WTC11 (cell line): ENCODE data around the gene LRRTM3. TPM values are rescaled to one million over a fixed set of nuclear protein-coding genes. Genes with fewer than 3 reads are reported as not detected.

Experiments used
- ATAC-seq: fragments of 200-7000 bp; cut with Tn5 transposase; 2 replicates; pipeline ENCODE4 v1.10.0; 2021; ENCODE audit warnings: mild to moderate bottlenecking, moderate library complexity
- CTCF ChIA-PET: fragments of 300-600 bp; sonication (Branson Sonifier 250); formaldehyde crosslinking; loops from one replicate; lab custom pipeline; 2021; ENCODE audit warnings: antibody characterized with exemption; lab: Charles Lee
- POLR2A ChIA-PET: fragments of 350-600 bp; sonication (Branson Sonifier 250); formaldehyde crosslinking; loops from one replicate; lab custom pipeline; 2021; ENCODE audit warnings: antibody characterized with exemption; lab: Charles Lee
- DNase-seq: peaks from one replicate; pipeline ENCODE4 v3.0.0; 2021; ENCODE audit warnings: low spot score
- H3K27ac Mint-ChIP-seq: 2 replicates; pipeline ENCODE4 v1.8.0; 2021; ENCODE audit warnings: mixed read lengths
- H3K27me3 Mint-ChIP-seq: 2 replicates; pipeline ENCODE4 v1.8.0; 2021; ENCODE audit warnings: low read depth, mild to moderate bottlenecking, moderate library complexity, mixed read lengths
- H3K36me3 Mint-ChIP-seq: 2 replicates; pipeline ENCODE4 v1.8.0; 2021; ENCODE audit warnings: mixed read lengths
- H3K4me1 Mint-ChIP-seq: 2 replicates; pipeline ENCODE4 v1.8.0; 2022; ENCODE audit warnings: mixed read lengths
- H3K4me3 Mint-ChIP-seq: 2 replicates; pipeline ENCODE4 v1.8.0; 2021; ENCODE audit warnings: mild to moderate bottlenecking, moderate library complexity, mixed read lengths
- H3K9me3 Mint-ChIP-seq: 2 replicates; pipeline ENCODE4 v1.8.0; 2021; ENCODE audit warnings: mixed read lengths
- ATF1 ChIP-seq: sonication (generic); formaldehyde crosslinking; IDR thresholded peaks from 2 replicates; pipeline ENCODE4 v1.8.1; 2023; ENCODE audit warnings: mild to moderate bottlenecking, moderate library complexity, missing genetic modification reagents
- CBFB ChIP-seq: sonication (generic); formaldehyde crosslinking; IDR thresholded peaks from 2 replicates; pipeline ENCODE4 v1.8.1; 2022; ENCODE audit warnings: mild to moderate bottlenecking, low read depth, missing genetic modification reagents
- ELF4 ChIP-seq: sonication (generic); formaldehyde crosslinking; IDR thresholded peaks from 2 replicates; pipeline ENCODE4 v1.8.1; 2022; ENCODE audit warnings: low read depth, mild to moderate bottlenecking, moderate library complexity, missing genetic modification reagents
- EMX1 ChIP-seq: fragments of 250-450 bp; sonication (Bioruptor Pico); IDR thresholded peaks from 2 replicates; pipeline ENCODE4 v1.8.0; 2021; ENCODE audit warnings: mild to moderate bottlenecking
- FOXK1 ChIP-seq: sonication (generic); formaldehyde crosslinking; IDR thresholded peaks from 2 replicates; pipeline ENCODE4 v1.8.0; 2022; ENCODE audit warnings: mild to moderate bottlenecking, moderate library complexity, missing genetic modification reagents
- GRHL2 ChIP-seq: fragments of 250-450 bp; sonication (Bioruptor Pico); IDR thresholded peaks from 2 replicates; pipeline ENCODE4 v1.8.0; 2022; ENCODE audit warnings: mild to moderate bottlenecking, moderate library complexity; ENCODE audit not compliant: insufficient replicate concordance, severe bottlenecking
- GTF2I ChIP-seq: fragments of 250-450 bp; sonication (Bioruptor Pico); conservative IDR thresholded peaks from 2 replicates; pipeline ENCODE4 v1.4.0; 2021; ENCODE audit warnings: mild to moderate bottlenecking
- KAT7 ChIP-seq: sonication (generic); formaldehyde crosslinking; IDR thresholded peaks from 2 replicates; pipeline ENCODE4 v1.8.1; 2023; ENCODE audit warnings: missing genetic modification reagents, mild to moderate bottlenecking, borderline replicate concordance
- NFE2L1 ChIP-seq: sonication (generic); formaldehyde crosslinking; IDR thresholded peaks from 2 replicates; pipeline ENCODE4 v1.8.1; 2023; ENCODE audit warnings: missing genetic modification reagents
- NFYB ChIP-seq: sonication (generic); formaldehyde crosslinking; conservative IDR thresholded peaks from 2 replicates; pipeline ENCODE4 v1.8.0; 2022; ENCODE audit warnings: low read depth, missing genetic modification reagents
- ZNF138 ChIP-seq: sonication (generic); formaldehyde crosslinking; conservative IDR thresholded peaks from 2 replicates; pipeline ENCODE4 v1.8.1; 2022; ENCODE audit warnings: mild to moderate bottlenecking, moderate library complexity, missing genetic modification reagents
- ZNF263 ChIP-seq: sonication (generic); formaldehyde crosslinking; IDR thresholded peaks from 2 replicates; pipeline ENCODE4 v1.8.1; 2022; ENCODE audit warnings: low read depth, mild to moderate bottlenecking, moderate library complexity, missing genetic modification reagents
- ZNF396 ChIP-seq: fragments of 250-450 bp; sonication (Bioruptor Pico); IDR thresholded peaks from 2 replicates; pipeline ENCODE4 v1.8.0; 2021; ENCODE audit warnings: mild to moderate bottlenecking, moderate library complexity, borderline replicate concordance
- total RNA-seq: library from RNA; stranded (reverse); gene quantifications from 3 replicates; pipeline ENCODE4 v1.2.3, GENCODE V29; 2021
- TF ChIP-seq, protein P1 (sequence below): sonication (generic); formaldehyde crosslinking; IDR thresholded peaks from 2 replicates; pipeline ENCODE4 v1.8.1; 2022; ENCODE audit warnings: low read depth, missing genetic modification reagents, borderline replicate concordance
- TF ChIP-seq, protein P2 (sequence below): sonication (generic); formaldehyde crosslinking; IDR thresholded peaks from 2 replicates; pipeline ENCODE4 v1.8.0; 2023; ENCODE audit warnings: mild to moderate bottlenecking, missing genetic modification reagents
- TF ChIP-seq, protein P3 (sequence below): sonication (generic); formaldehyde crosslinking; IDR thresholded peaks from 2 replicates; pipeline ENCODE4 v1.8.0; 2023; ENCODE audit warnings: missing genetic modification reagents
- TF ChIP-seq, protein P4 (sequence below): fragments of 250-450 bp; sonication (Bioruptor Pico); IDR thresholded peaks from 2 replicates; pipeline ENCODE4 v1.9.0; 2021; ENCODE audit warnings: mild to moderate bottlenecking
- TF ChIP-seq, protein P5 (sequence below): sonication (generic); formaldehyde crosslinking; IDR thresholded peaks from 2 replicates; pipeline ENCODE4 v1.8.0; 2023; ENCODE audit warnings: missing genetic modification reagents, mild to moderate bottlenecking, borderline replicate concordance
- TF ChIP-seq, protein P6 (sequence below): sonication (generic); formaldehyde crosslinking; IDR thresholded peaks from 2 replicates; pipeline ENCODE4 v1.8.0; 2022; ENCODE audit warnings: mild to moderate bottlenecking, missing genetic modification reagents
- TF ChIP-seq, protein P7 (sequence below): sonication (generic); formaldehyde crosslinking; conservative IDR thresholded peaks from 2 replicates; pipeline ENCODE4 v1.8.1; 2023; ENCODE audit warnings: mild to moderate bottlenecking, low read depth, missing genetic modification reagents, moderate library complexity

Gene LRRTM3
- total RNA-seq, 1 experiment from 2014 or later, result 0.52 TPM

DNA sequence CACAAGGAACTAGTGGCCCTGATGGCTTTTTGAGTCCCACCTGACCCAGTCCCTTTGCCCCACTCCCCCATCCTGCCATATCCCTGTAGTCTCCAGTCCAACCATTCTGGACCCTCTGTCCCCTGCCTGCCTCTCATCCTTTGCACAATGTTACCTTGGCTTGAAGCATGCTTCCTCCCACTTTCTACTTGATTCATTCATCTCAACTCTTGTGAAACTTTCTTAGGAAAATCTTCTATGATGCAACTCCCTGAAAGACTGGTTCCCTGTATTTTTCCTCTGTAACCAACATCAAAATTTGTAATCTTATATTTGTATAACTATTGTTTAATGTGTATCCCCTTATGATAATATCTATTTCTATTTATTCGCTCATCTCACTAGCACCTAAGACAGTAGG, 151.5 kb downstream of the LRRTM3 start (continued):
- TF ChIP-seq, protein P1, sequence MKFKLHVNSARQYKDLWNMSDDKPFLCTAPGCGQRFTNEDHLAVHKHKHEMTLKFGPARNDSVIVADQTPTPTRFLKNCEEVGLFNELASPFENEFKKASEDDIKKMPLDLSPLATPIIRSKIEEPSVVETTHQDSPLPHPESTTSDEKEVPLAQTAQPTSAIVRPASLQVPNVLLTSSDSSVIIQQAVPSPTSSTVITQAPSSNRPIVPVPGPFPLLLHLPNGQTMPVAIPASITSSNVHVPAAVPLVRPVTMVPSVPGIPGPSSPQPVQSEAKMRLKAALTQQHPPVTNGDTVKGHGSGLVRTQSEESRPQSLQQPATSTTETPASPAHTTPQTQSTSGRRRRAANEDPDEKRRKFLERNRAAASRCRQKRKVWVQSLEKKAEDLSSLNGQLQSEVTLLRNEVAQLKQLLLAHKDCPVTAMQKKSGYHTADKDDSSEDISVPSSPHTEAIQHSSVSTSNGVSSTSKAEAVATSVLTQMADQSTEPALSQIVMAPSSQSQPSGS (CRISPR knock-in tag), result no peak
- no peak for TF ChIP-seq GRHL2 (CRISPR knock-in tag)
- no peak for TF ChIP-seq ELF4 (CRISPR knock-in tag)

DNA sequence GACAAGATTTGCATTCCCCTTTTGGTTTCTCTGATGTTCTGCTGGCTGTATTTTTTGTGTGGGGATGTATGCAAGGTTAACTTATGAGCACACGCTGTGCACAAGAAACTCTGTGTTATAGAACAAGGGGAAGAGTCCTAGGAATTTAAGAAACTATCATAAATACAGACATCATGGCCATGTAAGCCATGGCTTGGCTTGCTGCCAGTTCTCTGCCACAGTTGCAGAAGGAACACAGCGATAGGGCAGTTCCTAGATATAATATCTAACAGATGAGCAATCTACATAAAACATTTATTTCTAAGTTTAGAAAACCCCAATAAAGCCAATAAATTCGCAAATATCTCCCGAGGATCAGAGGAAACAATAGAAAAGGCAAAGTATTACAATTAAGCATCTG, 153.3 kb downstream of the LRRTM3 start:
- DNase-seq, result no peak
- Mint-ChIP-seq H3K27ac (no peak overlapping the region), H3K4me1 (no peaks in the 10 kb centered on the region), H3K27me3 (no peaks in the 10 kb centered on the region), H3K4me3 (no peak overlapping the region), H3K36me3 (no peaks in the 10 kb centered on the region), H3K9me3 (no peaks in the 10 kb centered on the region)
- ATAC-seq, result no peak
- POLR2A ChIA-PET, result no interaction called here
- TF ChIP-seq ATF1 (CRISPR knock-in tag) (no peak), NFYB (CRISPR knock-in tag) (no peak), FOXK1 (CRISPR knock-in tag) (no peak), ZNF396 (no peak)
- TF ChIP-seq, protein P2, sequence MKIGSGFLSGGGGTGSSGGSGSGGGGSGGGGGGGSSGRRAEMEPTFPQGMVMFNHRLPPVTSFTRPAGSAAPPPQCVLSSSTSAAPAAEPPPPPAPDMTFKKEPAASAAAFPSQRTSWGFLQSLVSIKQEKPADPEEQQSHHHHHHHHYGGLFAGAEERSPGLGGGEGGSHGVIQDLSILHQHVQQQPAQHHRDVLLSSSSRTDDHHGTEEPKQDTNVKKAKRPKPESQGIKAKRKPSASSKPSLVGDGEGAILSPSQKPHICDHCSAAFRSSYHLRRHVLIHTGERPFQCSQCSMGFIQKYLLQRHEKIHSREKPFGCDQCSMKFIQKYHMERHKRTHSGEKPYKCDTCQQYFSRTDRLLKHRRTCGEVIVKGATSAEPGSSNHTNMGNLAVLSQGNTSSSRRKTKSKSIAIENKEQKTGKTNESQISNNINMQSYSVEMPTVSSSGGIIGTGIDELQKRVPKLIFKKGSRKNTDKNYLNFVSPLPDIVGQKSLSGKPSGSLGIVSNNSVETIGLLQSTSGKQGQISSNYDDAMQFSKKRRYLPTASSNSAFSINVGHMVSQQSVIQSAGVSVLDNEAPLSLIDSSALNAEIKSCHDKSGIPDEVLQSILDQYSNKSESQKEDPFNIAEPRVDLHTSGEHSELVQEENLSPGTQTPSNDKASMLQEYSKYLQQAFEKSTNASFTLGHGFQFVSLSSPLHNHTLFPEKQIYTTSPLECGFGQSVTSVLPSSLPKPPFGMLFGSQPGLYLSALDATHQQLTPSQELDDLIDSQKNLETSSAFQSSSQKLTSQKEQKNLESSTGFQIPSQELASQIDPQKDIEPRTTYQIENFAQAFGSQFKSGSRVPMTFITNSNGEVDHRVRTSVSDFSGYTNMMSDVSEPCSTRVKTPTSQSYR, result no peak
- TF ChIP-seq, protein P3, sequence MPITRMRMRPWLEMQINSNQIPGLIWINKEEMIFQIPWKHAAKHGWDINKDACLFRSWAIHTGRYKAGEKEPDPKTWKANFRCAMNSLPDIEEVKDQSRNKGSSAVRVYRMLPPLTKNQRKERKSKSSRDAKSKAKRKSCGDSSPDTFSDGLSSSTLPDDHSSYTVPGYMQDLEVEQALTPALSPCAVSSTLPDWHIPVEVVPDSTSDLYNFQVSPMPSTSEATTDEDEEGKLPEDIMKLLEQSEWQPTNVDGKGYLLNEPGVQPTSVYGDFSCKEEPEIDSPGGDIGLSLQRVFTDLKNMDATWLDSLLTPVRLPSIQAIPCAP (CRISPR knock-in tag), result no peak
- CTCF ChIA-PET, result no interaction called here

DNA sequence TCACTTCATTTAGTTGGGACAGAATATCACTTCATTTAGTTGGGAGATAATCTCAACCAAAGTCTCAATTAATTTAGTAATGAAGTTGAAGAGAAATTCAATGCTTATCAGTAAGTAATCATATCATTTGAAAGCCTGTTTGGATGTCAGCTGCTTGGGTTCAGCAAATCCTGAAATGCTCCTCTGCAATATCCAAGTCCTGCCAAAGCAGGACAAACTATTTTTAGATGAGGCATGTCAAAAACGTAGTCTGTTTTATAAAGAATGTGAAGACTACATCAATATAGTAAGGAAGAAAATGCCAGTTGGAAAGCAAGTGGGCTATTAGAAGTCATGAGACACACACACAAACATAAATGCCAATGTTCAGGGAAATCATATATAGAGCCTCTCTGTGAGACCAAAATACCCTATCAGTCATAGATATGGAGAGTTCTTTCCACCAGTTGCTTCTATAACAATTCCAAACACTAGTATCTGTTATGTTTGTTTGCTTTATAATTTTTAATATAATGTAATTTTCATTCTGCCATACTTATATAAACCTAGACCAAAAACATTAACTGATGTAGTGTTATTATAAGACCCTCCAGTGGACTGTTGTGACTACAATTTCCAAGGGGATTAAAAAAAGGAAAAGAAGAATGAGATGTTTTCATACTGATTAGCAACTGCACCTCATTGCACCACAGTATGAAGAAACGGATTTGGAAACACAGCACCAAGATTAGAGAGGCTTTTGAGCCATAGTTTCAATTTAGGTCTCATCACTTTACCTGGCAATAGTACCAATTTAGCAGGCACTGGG, 160.7 kb downstream of the LRRTM3 start:
- Mint-ChIP-seq H3K27me3 (no peaks in the 10 kb centered on the region), H3K9me3 (no peaks in the 10 kb centered on the region), H3K36me3 (no peaks in the 10 kb centered on the region), H3K27ac (no peak overlapping the region), H3K4me1 (no peaks in the 10 kb centered on the region), H3K4me3 (no peak overlapping the region)
- ATAC-seq, result no peak
- CTCF ChIA-PET, result no interaction called here
- DNase-seq, result no peak
- POLR2A ChIA-PET, result no interaction called here
- TF ChIP-seq, protein P4, sequence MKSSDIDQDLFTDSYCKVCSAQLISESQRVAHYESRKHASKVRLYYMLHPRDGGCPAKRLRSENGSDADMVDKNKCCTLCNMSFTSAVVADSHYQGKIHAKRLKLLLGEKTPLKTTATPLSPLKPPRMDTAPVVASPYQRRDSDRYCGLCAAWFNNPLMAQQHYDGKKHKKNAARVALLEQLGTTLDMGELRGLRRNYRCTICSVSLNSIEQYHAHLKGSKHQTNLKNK (CRISPR knock-in tag), result no peak
- no peak for TF ChIP-seq NFE2L1 (CRISPR knock-in tag)
- no peak for TF ChIP-seq GTF2I (CRISPR knock-in tag)
- TF ChIP-seq, protein P5, sequence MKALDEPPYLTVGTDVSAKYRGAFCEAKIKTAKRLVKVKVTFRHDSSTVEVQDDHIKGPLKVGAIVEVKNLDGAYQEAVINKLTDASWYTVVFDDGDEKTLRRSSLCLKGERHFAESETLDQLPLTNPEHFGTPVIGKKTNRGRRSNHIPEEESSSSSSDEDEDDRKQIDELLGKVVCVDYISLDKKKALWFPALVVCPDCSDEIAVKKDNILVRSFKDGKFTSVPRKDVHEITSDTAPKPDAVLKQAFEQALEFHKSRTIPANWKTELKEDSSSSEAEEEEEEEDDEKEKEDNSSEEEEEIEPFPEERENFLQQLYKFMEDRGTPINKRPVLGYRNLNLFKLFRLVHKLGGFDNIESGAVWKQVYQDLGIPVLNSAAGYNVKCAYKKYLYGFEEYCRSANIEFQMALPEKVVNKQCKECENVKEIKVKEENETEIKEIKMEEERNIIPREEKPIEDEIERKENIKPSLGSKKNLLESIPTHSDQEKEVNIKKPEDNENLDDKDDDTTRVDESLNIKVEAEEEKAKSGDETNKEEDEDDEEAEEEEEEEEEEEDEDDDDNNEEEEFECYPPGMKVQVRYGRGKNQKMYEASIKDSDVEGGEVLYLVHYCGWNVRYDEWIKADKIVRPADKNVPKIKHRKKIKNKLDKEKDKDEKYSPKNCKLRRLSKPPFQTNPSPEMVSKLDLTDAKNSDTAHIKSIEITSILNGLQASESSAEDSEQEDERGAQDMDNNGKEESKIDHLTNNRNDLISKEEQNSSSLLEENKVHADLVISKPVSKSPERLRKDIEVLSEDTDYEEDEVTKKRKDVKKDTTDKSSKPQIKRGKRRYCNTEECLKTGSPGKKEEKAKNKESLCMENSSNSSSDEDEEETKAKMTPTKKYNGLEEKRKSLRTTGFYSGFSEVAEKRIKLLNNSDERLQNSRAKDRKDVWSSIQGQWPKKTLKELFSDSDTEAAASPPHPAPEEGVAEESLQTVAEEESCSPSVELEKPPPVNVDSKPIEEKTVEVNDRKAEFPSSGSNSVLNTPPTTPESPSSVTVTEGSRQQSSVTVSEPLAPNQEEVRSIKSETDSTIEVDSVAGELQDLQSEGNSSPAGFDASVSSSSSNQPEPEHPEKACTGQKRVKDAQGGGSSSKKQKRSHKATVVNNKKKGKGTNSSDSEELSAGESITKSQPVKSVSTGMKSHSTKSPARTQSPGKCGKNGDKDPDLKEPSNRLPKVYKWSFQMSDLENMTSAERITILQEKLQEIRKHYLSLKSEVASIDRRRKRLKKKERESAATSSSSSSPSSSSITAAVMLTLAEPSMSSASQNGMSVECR, result no peak
- TF ChIP-seq, protein P6, sequence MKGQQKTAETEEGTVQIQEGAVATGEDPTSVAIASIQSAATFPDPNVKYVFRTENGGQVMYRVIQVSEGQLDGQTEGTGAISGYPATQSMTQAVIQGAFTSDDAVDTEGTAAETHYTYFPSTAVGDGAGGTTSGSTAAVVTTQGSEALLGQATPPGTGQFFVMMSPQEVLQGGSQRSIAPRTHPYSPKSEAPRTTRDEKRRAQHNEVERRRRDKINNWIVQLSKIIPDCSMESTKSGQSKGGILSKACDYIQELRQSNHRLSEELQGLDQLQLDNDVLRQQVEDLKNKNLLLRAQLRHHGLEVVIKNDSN (CRISPR knock-in tag), result no peak
- no peak for TF ChIP-seq KAT7 (CRISPR knock-in tag)
- no peak for TF ChIP-seq CBFB (CRISPR knock-in tag)
- no peak for TF ChIP-seq ZNF263 (CRISPR knock-in tag)
- TF ChIP-seq, protein P7, sequence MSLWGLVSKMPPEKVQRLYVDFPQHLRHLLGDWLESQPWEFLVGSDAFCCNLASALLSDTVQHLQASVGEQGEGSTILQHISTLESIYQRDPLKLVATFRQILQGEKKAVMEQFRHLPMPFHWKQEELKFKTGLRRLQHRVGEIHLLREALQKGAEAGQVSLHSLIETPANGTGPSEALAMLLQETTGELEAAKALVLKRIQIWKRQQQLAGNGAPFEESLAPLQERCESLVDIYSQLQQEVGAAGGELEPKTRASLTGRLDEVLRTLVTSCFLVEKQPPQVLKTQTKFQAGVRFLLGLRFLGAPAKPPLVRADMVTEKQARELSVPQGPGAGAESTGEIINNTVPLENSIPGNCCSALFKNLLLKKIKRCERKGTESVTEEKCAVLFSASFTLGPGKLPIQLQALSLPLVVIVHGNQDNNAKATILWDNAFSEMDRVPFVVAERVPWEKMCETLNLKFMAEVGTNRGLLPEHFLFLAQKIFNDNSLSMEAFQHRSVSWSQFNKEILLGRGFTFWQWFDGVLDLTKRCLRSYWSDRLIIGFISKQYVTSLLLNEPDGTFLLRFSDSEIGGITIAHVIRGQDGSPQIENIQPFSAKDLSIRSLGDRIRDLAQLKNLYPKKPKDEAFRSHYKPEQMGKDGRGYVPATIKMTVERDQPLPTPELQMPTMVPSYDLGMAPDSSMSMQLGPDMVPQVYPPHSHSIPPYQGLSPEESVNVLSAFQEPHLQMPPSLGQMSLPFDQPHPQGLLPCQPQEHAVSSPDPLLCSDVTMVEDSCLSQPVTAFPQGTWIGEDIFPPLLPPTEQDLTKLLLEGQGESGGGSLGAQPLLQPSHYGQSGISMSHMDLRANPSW (CRISPR knock-in tag), result no peak
- no peak for TF ChIP-seq EMX1
- TF ChIP-seq ZNF138 (CRISPR knock-in tag), result no peak
